ENCODE measurements around the gene P2RY12.

GRCh38 chr3:151351219-151351618 is 33.3 kb downstream of the P2RY12 start:
- no peak for TF ChIP-seq CTCF (IDR thresholded peaks at IDR 0.05)
- no peak for TF ChIP-seq POLR2A (IDR thresholded peaks at IDR 0.05)
- no peak for TF ChIP-seq EP300 (IDR thresholded peaks at IDR 0.05)

Data from tibial nerve (tissue), 4 donors.